HEK293 (cell line): ENCODE measurements around the gene ADM2.
A peak's percentile ranks its signal among the peaks of the same experiment; 100 is the strongest.

Experiments
- CTCF ChIA-PET: fragments of 350-600 bp; formaldehyde crosslinking; extraction: SDS; loops from one replicate; lab custom pipeline; 2021; ENCODE audit warnings: antibody characterized with exemption; lab: Yijun Ruan, JAX
- POLR2A ChIA-PET: fragments of 300-600 bp; formaldehyde crosslinking; extraction: SDS; loops from one replicate; lab custom pipeline; 2020; ENCODE audit warnings: antibody characterized with exemption, inconsistent platforms; lab: Yijun Ruan, JAX
- H3K27ac ChIP-seq: fragments of 200-500 bp; sonication (Bioruptor generic); 2 replicates; pipeline ENCODE4 v1.5.1; 2014; ENCODE audit warnings: low read depth, low read length, control low read depth, inconsistent platforms; ENCODE audit errors: extremely low read depth
- H3K36me3 ChIP-seq, 2 experiments: fragments of 200-500 bp in 1 of 2; sonication (Bioruptor generic) in 1 of 2; 1 replicate in 1 of 2; 2 replicates in 1 of 2; pipeline ENCODE4 v1.5.1; 2014 to 2017; ENCODE audit warnings: inconsistent platforms in 2 of 2, low read length in 2 of 2; ENCODE audit not compliant: control insufficient read depth in 2 of 2, insufficient read depth in 1 of 2
- H3K4me1 ChIP-seq: fragments of 200-500 bp; sonication (Bioruptor generic); 2 replicates; pipeline ENCODE4 v1.5.1; 2014; ENCODE audit warnings: mild to moderate bottlenecking, low read length, inconsistent platforms; ENCODE audit not compliant: control insufficient read depth, insufficient read depth
- H3K4me3 ChIP-seq: 2 replicates; pipeline ENCODE4 v1.5.1; 2011; ENCODE audit warnings: low read depth, mild to moderate bottlenecking, control low read depth, low read length, moderate library complexity
- H3K9me3 ChIP-seq: fragments of 200-500 bp; sonication (Bioruptor generic); 2 replicates; pipeline ENCODE4 v1.5.1; 2014; ENCODE audit warnings: low read depth, low read length, inconsistent platforms; ENCODE audit not compliant: control insufficient read depth, insufficient read depth
- ELK4 ChIP-seq: IDR thresholded peaks from 2 replicates; pipeline ENCODE4 v1.6.1; 2011; ENCODE audit warnings: mild to moderate bottlenecking, low read depth, low read length, borderline replicate concordance
- GLIS2 ChIP-seq: fragments of 450-650 bp; formaldehyde crosslinking; IDR thresholded peaks from 2 replicates; pipeline ENCODE4 v1.5.1; 2016; ENCODE audit warnings: missing biosample characterization, missing genetic modification characterization
- KLF1 ChIP-seq: fragments of 450-650 bp; formaldehyde crosslinking; IDR thresholded peaks from 2 replicates; pipeline ENCODE4 v1.5.1; 2016; ENCODE audit warnings: missing biosample characterization, missing genetic modification characterization
- KLF7 ChIP-seq: fragments of 450-650 bp; formaldehyde crosslinking; IDR thresholded peaks from 2 replicates; pipeline ENCODE4 v1.5.1; 2016; ENCODE audit warnings: missing biosample characterization, missing genetic modification characterization, borderline replicate concordance
- KLF8 ChIP-seq: fragments of 450-650 bp; formaldehyde crosslinking; IDR thresholded peaks from 2 replicates; pipeline ENCODE4 v1.5.1; 2016; ENCODE audit warnings: missing biosample characterization, missing genetic modification characterization
- PBX3 ChIP-seq: sonication (generic); formaldehyde crosslinking; IDR thresholded peaks from 2 replicates; pipeline ENCODE4 v1.8.1; 2022; ENCODE audit warnings: mild to moderate bottlenecking, moderate library complexity, missing genetic modification reagents
- WT1 ChIP-seq: fragments of 450-650 bp; formaldehyde crosslinking; IDR thresholded peaks from 2 replicates; pipeline ENCODE4 v1.5.1; 2016; ENCODE audit warnings: missing biosample characterization, missing genetic modification characterization
- ZBTB20 ChIP-seq: fragments of 450-650 bp; formaldehyde crosslinking; IDR thresholded peaks from 2 replicates; pipeline ENCODE4 v1.5.1; 2016; ENCODE audit warnings: missing biosample characterization, missing genetic modification characterization
- ZBTB21 ChIP-seq: fragments of 450-650 bp; formaldehyde crosslinking; IDR thresholded peaks from 2 replicates; pipeline ENCODE4 v1.5.1; 2017; ENCODE audit warnings: missing biosample characterization, missing genetic modification characterization
- ZBTB48 ChIP-seq: fragments of 450-650 bp; formaldehyde crosslinking; IDR thresholded peaks from 2 replicates; pipeline ENCODE4 v1.5.1; 2016; ENCODE audit warnings: missing biosample characterization, missing genetic modification characterization
- ZNF140 ChIP-seq: fragments of 450-650 bp; formaldehyde crosslinking; IDR thresholded peaks from 2 replicates; pipeline ENCODE4 v1.5.1; 2016; ENCODE audit warnings: missing biosample characterization, missing genetic modification characterization
- ZNF174 ChIP-seq: fragments of 450-650 bp; formaldehyde crosslinking; IDR thresholded peaks from 2 replicates; pipeline ENCODE4 v1.5.0; 2017; ENCODE audit warnings: missing biosample characterization, mild to moderate bottlenecking, missing genetic modification characterization
- ZNF280D ChIP-seq: fragments of 450-650 bp; formaldehyde crosslinking; IDR thresholded peaks from 2 replicates; pipeline ENCODE4 v1.5.1; 2016; ENCODE audit warnings: missing biosample characterization, missing genetic modification characterization
- ZNF302 ChIP-seq: fragments of 450-650 bp; formaldehyde crosslinking; IDR thresholded peaks from 2 replicates; pipeline ENCODE4 v1.5.1; 2016; ENCODE audit warnings: missing biosample characterization, missing genetic modification characterization, low read depth
- ZNF335 ChIP-seq: fragments of 450-650 bp; formaldehyde crosslinking; conservative IDR thresholded peaks from 2 replicates; pipeline ENCODE4 v1.5.1; 2016; ENCODE audit warnings: missing biosample characterization, missing genetic modification characterization
- ZNF362 ChIP-seq: fragments of 450-650 bp; formaldehyde crosslinking; IDR thresholded peaks from 2 replicates; pipeline ENCODE4 v1.5.1; 2016; ENCODE audit warnings: missing biosample characterization, missing genetic modification characterization
- ZNF544 ChIP-seq: fragments of 450-650 bp; formaldehyde crosslinking; IDR thresholded peaks from 2 replicates; pipeline ENCODE4 v1.5.0; 2017; ENCODE audit warnings: missing biosample characterization, missing genetic modification characterization
- ZNF654 ChIP-seq: fragments of 450-650 bp; formaldehyde crosslinking; IDR thresholded peaks from 2 replicates; pipeline ENCODE4 v1.5.1; 2016; ENCODE audit warnings: low read depth, missing biosample characterization, missing genetic modification characterization
- ZNF664 ChIP-seq: fragments of 450-650 bp; formaldehyde crosslinking; IDR thresholded peaks from 2 replicates; pipeline ENCODE4 v1.5.1; 2016; ENCODE audit warnings: missing biosample characterization, missing genetic modification characterization
- ZNF747 ChIP-seq: fragments of 450-650 bp; formaldehyde crosslinking; IDR thresholded peaks from 2 replicates; pipeline ENCODE4 v1.5.1; 2016; ENCODE audit warnings: missing biosample characterization, missing genetic modification characterization
- ZNF776 ChIP-seq: fragments of 450-650 bp; formaldehyde crosslinking; IDR thresholded peaks from 2 replicates; pipeline ENCODE4 v1.5.0; 2017; ENCODE audit warnings: missing biosample characterization, missing genetic modification characterization, borderline replicate concordance

ADM2 gene

GRCh38 chr22:50529416-50529896 lies 48.1 kb downstream of the ADM2 start:
- CTCF ChIA-PET = no interaction called here
- Histone ChIP-seq H3K9me3 (no peaks in the 10 kb centered on the region), H3K36me3 (peaks cover 0 to 2% of the 10 kb centered on the region in 2 experiments; a peak in 1 of 3 replicates), H3K4me3 (no peak overlapping the region), H3K27ac (no peak overlapping the region), H3K4me1 (no peaks in the 10 kb centered on the region; the same call in 1 of the 2 replicates)
- TF ChIP-seq ZNF747 (tag by site-specific recombination) (no peak), ZNF654 (no peak), ZNF280D (tag by site-specific recombination) (no peak), ZNF174 (tag by site-specific recombination) (no peak), KLF7 (tag by site-specific recombination) (no peak), ZNF544 (tag by site-specific recombination) (no peak), KLF8 (tag by site-specific recombination) (peak; percentile 87), KLF1 (peak; percentile 28; the same call in 1 of the 2 replicates), ZNF664 (tag by site-specific recombination) (no peak), ZNF776 (tag by site-specific recombination) (no peak), WT1 (no peak)
- POLR2A ChIA-PET = interaction anchor here (0.6 to 1.7 kb wide), 3 partner anchors 17 to 33 kb away, joined by 3 to 6 read pairs (median 4); partner anchors contain the start of genes LMF2, NCAPH2 and SYCE3

GRCh38 chr22:50529897-50530579 lies 48.7 kb downstream of the ADM2 start, which contains the start of gene TYMP:
Gene TYMP (minus strand): TSS chr22:50530012. CDS start chr22:50529709, 303 bp downstream.
- POLR2A ChIA-PET = no interaction called here
- peak; percentile 28; the same call in 1 of the 2 replicates for TF ChIP-seq PBX3 (CRISPR knock-in tag)
- no peak for TF ChIP-seq ZBTB21 (tag by site-specific recombination)
- TF ChIP-seq ZNF140 (tag by site-specific recombination) = no peak
- 0 out of 2 replicates have a peak, but pooled peaks have one; percentile 11 for TF ChIP-seq KLF8 (tag by site-specific recombination)
- TF ChIP-seq, all 188 proteins: peak for 2
- Histone ChIP-seq H3K9me3 (no peaks in the 10 kb centered on the region), H3K4me3 (no peak within 1 kb of the TSS; the same call in 1 of the 2 replicates), H3K27ac (no peak within 1 kb of the TSS; the same call in 1 of the 2 replicates), H3K4me1 (no peaks in the 10 kb centered on the region; the same call in 1 of the 2 replicates), H3K36me3 (no peaks in the 10 kb centered on the region)
- CTCF ChIA-PET = no interaction called here

- CTCF ChIA-PET = no interaction called here
- no peak overlapping the region for H3K4me3 ChIP-seq
- POLR2A ChIA-PET = no interaction called here
These were observed 49.2 kb downstream of the ADM2 start for GRCh38 chr22:50530580-50530876.

More at GRCh38 chr22:50530580-50530876, 49.2 kb downstream of the ADM2 start:
- Histone ChIP-seq H3K27ac (no peak overlapping the region; the same call in 1 of the 2 replicates), H3K4me1 (no peaks in the 10 kb centered on the region; the same call in 1 of the 2 replicates), H3K9me3 (no peaks in the 10 kb centered on the region), H3K36me3 (no peaks in the 10 kb centered on the region)
- TF ChIP-seq ELK4 (no peak), ZBTB48 (tag by site-specific recombination) (no peak), ZBTB20 (no peak), ZNF362 (tag by site-specific recombination) (no peak), ZNF302 (tag by site-specific recombination) (no peak), GLIS2 (no peak), ZNF335 (tag by site-specific recombination) (peak; percentile 24; the same call in 1 of the 2 replicates)
